ENCODE measurements around the gene UNC119B. TPM values are rescaled to one million over a fixed set of nuclear protein-coding genes. Genes with fewer than 3 reads are reported as not detected.

UNC119B gene
- total RNA-seq, 1 donor from 2014 or later = 11.5 TPM

DNA sequence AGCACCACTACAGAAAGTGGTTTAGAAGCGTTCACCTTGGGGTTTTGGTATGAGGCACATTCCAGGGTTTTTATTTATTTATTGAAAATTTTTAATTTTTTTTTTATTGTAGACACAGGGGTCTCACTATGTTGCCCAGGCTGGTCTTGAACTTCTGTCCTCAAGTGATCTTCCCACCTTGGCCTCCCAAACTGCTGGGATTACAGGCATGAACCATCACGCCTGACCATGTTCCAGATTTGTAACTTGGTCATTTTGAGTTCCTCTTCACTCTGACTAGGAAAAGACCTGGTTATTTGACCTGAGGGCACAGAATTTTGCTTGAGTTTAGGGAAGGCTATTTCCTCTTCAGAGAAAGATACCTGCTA is 20.2 kb upstream of the UNC119B start:
- peak overlapping the region; percentile 97 for H3K4me3 ChIP-seq
- peaks cover 12% of the 10 kb centered on the region for H3K36me3 ChIP-seq
- intact Hi-C loops (cut with micrococcal nuclease) = no loop called here
- peaks cover 95% of the 10 kb centered on the region for H3K4me1 ChIP-seq
- TF ChIP-seq, protein P1, sequence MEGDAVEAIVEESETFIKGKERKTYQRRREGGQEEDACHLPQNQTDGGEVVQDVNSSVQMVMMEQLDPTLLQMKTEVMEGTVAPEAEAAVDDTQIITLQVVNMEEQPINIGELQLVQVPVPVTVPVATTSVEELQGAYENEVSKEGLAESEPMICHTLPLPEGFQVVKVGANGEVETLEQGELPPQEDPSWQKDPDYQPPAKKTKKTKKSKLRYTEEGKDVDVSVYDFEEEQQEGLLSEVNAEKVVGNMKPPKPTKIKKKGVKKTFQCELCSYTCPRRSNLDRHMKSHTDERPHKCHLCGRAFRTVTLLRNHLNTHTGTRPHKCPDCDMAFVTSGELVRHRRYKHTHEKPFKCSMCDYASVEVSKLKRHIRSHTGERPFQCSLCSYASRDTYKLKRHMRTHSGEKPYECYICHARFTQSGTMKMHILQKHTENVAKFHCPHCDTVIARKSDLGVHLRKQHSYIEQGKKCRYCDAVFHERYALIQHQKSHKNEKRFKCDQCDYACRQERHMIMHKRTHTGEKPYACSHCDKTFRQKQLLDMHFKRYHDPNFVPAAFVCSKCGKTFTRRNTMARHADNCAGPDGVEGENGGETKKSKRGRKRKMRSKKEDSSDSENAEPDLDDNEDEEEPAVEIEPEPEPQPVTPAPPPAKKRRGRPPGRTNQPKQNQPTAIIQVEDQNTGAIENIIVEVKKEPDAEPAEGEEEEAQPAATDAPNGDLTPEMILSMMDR (IDR thresholded peaks at IDR 0.05; ENCODE audit: borderline replicate concordance) = no peak
- no peaks in the 10 kb centered on the region for H3K27me3 ChIP-seq (ENCODE audit: low read depth)
- no peak for DNase-seq
- H3K9me3 ChIP-seq (replicated peaks) = no peaks in the 10 kb centered on the region
- peak overlapping the region; percentile 98 for H3K27ac ChIP-seq (replicated peaks)

- Histone ChIP-seq H3K4me3 (peak overlapping the region; percentile 97), H3K27ac (replicated peaks) (peak overlapping the region; percentile 98), H3K36me3 (peaks cover 21% of the 10 kb centered on the region), H3K4me1 (peaks cover 86% of the 10 kb centered on the region), H3K9me3 (replicated peaks) (no peaks in the 10 kb centered on the region), H3K27me3 (ENCODE audit: low read depth) (no peaks in the 10 kb centered on the region)
- intact Hi-C loops (cut with micrococcal nuclease) = no loop called here
- TF ChIP-seq, protein P1 (IDR thresholded peaks at IDR 0.05; ENCODE audit: borderline replicate concordance) = no peak
- DNase-seq = no peak
Measured at GRCh38 chr12:120690978-120691377, 19.3 kb upstream of the UNC119B start.

GRCh38 chr12:120692524-120693033 is 17.7 kb upstream of the UNC119B start:
- Histone ChIP-seq H3K27me3 (ENCODE audit: low read depth) (no peaks in the 10 kb centered on the region), H3K9me3 (replicated peaks) (no peaks in the 10 kb centered on the region), H3K27ac (replicated peaks) (peak overlapping the region; percentile 98), H3K4me1 (peaks cover 86% of the 10 kb centered on the region), H3K4me3 (peak overlapping the region; percentile 97), H3K36me3 (peaks cover 37% of the 10 kb centered on the region)
- DNase-seq = no peak
- intact Hi-C loops (cut with micrococcal nuclease) = no loop called here
- TF ChIP-seq, protein P1 (IDR thresholded peaks at IDR 0.05; ENCODE audit: borderline replicate concordance) = no peak

DNA sequence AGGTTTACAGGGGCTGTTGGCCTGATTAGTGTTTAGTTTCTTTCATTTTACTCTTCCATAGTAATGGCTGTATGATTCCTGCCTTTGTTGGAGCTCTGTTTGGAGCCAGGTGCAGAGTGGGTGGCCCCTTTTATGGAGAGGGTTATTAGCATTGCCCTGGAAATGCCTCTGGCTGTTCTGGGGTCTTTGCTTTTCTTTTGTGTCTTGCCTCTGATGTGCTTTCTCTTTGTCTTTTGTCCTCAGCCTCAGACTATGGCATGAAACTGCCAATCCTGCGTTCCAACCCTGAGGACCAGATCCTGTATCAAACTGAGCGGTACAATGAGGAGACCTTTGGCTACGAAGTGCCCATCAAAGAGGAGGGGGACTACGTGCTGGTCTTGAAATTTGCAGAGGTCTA is 16.4 kb upstream of the UNC119B start:
- no peaks in the 10 kb centered on the region for H3K9me3 ChIP-seq (replicated peaks)
- no peak overlapping the region for H3K4me3 ChIP-seq
- H3K4me1 ChIP-seq = peaks cover 86% of the 10 kb centered on the region
- no peak for DNase-seq
- intact Hi-C loops (cut with micrococcal nuclease) = no loop called here
- H3K27ac ChIP-seq (replicated peaks) = peak overlapping the region; percentile 98
- TF ChIP-seq, protein P1 (IDR thresholded peaks at IDR 0.05; ENCODE audit: borderline replicate concordance) = no peak
- H3K36me3 ChIP-seq = peaks cover 48% of the 10 kb centered on the region
- no peaks in the 10 kb centered on the region for H3K27me3 ChIP-seq (ENCODE audit: low read depth)

- TF ChIP-seq, protein P1 (IDR thresholded peaks at IDR 0.05; ENCODE audit: borderline replicate concordance) = no peak
- Histone ChIP-seq H3K4me3 (no peak overlapping the region), H3K36me3 (peaks cover 66% of the 10 kb centered on the region), H3K4me1 (peaks cover 86% of the 10 kb centered on the region), H3K27ac (replicated peaks) (peak overlapping the region; percentile 87), H3K9me3 (replicated peaks) (no peaks in the 10 kb centered on the region), H3K27me3 (ENCODE audit: low read depth) (no peaks in the 10 kb centered on the region)
- intact Hi-C loops (cut with micrococcal nuclease) = no loop called here
- DNase-seq = no peak
Measured at GRCh38 chr12:120696626-120697025, 13.6 kb upstream of the UNC119B start.
